Measurements from ENCODE around the gene IFT122. TPM values are rescaled to one million over a fixed set of nuclear protein-coding genes. Genes with fewer than 3 reads are reported as not detected.

Gene IFT122
- total RNA-seq, 1 experiment from 2014 or later, result 35.5 TPM

DNA sequence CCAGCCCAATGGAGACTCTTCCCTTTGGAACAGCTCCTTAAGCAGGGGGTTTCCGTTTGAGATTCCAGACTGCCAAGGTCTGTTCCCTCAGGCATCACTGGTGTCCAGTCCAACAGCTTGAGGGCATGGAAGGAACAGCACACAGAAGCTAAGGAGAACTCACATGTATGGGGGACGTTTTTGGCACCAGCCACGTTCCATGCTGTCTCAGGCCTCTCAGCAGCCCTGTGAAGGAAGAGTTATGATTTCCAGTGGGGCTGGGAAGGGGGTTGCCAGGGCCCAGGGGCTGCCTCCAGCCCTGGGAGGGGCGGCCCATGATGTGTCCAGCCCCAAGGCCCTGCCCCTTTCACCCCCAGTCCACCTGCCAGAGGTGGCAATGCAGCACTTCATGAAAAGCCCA lies 80.9 kb downstream of the IFT122 start:
- no peak overlapping the region for H3K4me3 Mint-ChIP-seq (ENCODE audit: low read depth, unreplicated experiment)
- TF ChIP-seq, protein P1, sequence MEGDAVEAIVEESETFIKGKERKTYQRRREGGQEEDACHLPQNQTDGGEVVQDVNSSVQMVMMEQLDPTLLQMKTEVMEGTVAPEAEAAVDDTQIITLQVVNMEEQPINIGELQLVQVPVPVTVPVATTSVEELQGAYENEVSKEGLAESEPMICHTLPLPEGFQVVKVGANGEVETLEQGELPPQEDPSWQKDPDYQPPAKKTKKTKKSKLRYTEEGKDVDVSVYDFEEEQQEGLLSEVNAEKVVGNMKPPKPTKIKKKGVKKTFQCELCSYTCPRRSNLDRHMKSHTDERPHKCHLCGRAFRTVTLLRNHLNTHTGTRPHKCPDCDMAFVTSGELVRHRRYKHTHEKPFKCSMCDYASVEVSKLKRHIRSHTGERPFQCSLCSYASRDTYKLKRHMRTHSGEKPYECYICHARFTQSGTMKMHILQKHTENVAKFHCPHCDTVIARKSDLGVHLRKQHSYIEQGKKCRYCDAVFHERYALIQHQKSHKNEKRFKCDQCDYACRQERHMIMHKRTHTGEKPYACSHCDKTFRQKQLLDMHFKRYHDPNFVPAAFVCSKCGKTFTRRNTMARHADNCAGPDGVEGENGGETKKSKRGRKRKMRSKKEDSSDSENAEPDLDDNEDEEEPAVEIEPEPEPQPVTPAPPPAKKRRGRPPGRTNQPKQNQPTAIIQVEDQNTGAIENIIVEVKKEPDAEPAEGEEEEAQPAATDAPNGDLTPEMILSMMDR (IDR thresholded peaks at IDR 0.05; ENCODE audit: unreplicated experiment), result no peak
- H3K4me1 Mint-ChIP-seq (ENCODE audit: low read depth, unreplicated experiment), result no peaks in the 10 kb centered on the region
- no peaks in the 10 kb centered on the region for H3K9me3 Mint-ChIP-seq (ENCODE audit: low read depth, unreplicated experiment)
- H3K27me3 Mint-ChIP-seq (ENCODE audit: unreplicated experiment), result peaks cover 16% of the 10 kb centered on the region
- no peak overlapping the region for H3K27ac Mint-ChIP-seq (ENCODE audit: unreplicated experiment)
- intact Hi-C loops (cut with micrococcal nuclease; ENCODE audit: unreplicated experiment), result no loop called here
- CTCF ChIA-PET, result no interaction called here
- DNase-seq, result no peak
- BruUV-seq (replicated peaks), result no TSS peak
- no peaks in the 10 kb centered on the region for H3K36me3 Mint-ChIP-seq (ENCODE audit: insufficient read depth, unreplicated experiment)

DNA sequence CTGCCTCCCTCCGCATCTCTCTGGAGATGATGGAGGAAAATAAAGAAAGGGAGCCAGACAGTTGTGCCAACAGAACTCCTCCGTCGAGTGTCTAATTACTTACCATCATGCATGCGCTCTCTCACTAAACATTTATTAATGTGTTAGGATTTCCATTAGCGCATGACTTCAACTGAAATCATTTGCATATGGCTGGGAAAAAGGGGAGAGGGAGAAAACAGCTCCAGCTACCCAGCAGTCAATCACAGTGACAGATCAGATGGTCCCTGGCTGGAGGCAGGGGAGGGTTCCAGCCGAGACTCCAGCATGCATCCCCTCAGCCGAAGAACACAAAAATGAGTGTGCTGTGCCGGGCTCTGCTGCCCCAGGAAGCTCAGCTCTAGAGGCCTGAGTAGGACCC lies 81.6 kb downstream of the IFT122 start:
- Mint-ChIP-seq H3K4me3 (ENCODE audit: low read depth, unreplicated experiment) (no peak overlapping the region), H3K27me3 (ENCODE audit: unreplicated experiment) (peaks cover 16% of the 10 kb centered on the region), H3K4me1 (ENCODE audit: low read depth, unreplicated experiment) (no peaks in the 10 kb centered on the region), H3K9me3 (ENCODE audit: low read depth, unreplicated experiment) (no peaks in the 10 kb centered on the region), H3K36me3 (ENCODE audit: insufficient read depth, unreplicated experiment) (no peaks in the 10 kb centered on the region), H3K27ac (ENCODE audit: unreplicated experiment) (no peak overlapping the region)
- TF ChIP-seq, protein P1 (IDR thresholded peaks at IDR 0.05; ENCODE audit: unreplicated experiment), result no peak
- BruUV-seq (replicated peaks), result no TSS peak
- intact Hi-C loops (cut with micrococcal nuclease; ENCODE audit: unreplicated experiment), result no loop called here
- no peak for DNase-seq
- CTCF ChIA-PET, result no interaction called here

DNA sequence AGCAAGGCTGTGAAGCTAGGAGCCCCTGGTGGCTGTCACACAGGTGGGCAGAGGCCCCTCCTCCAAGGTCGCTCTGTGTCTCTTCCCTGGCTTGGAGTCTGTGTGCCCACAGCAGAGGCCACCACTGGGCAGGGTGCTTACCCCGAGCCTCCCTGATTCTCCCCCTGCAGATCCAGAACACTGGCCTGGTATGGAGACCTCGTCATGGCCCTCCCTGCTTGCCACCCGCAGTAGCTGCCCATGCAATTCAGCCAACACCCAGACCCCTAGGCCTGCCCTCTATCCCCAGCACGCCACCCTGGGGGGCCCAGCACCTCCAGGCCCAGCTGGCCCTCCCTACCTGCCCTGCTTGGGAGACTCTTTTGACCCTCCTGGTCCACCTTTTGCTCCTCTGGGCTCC lies 82.9 kb downstream of the IFT122 start:
- no TSS peak for BruUV-seq (replicated peaks)
- CTCF ChIA-PET, result no interaction called here
- Mint-ChIP-seq H3K27me3 (ENCODE audit: unreplicated experiment) (peaks cover 30% of the 10 kb centered on the region), H3K27ac (ENCODE audit: unreplicated experiment) (no peak overlapping the region), H3K4me1 (ENCODE audit: low read depth, unreplicated experiment) (no peaks in the 10 kb centered on the region), H3K36me3 (ENCODE audit: insufficient read depth, unreplicated experiment) (no peaks in the 10 kb centered on the region), H3K9me3 (ENCODE audit: low read depth, unreplicated experiment) (no peaks in the 10 kb centered on the region), H3K4me3 (ENCODE audit: low read depth, unreplicated experiment) (no peak overlapping the region)
- TF ChIP-seq, protein P1 (IDR thresholded peaks at IDR 0.05; ENCODE audit: unreplicated experiment), result no peak
- intact Hi-C loops (cut with micrococcal nuclease; ENCODE audit: unreplicated experiment), result no loop called here
- no peak for DNase-seq

DNA sequence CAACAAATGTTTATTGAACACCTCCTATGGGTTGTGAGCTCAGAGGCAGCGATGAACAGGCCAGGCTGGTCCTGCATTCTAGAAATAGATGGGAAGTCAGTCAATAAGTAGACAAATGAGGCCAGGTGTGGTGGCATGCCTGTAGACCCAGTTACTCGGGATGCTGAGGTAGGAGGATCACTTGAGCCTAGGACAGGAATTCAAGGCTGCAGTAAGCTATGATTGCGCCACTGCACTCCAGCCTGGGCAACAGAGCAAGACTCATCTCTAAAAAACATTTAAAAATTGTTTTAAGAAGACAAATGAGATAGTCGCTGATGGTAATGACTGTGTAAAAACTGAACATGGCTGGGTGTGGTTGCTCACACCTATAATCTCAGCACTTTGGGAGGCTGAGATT lies 84.1 kb downstream of the IFT122 start:
- Mint-ChIP-seq H3K27ac (ENCODE audit: unreplicated experiment) (no peak overlapping the region), H3K36me3 (ENCODE audit: insufficient read depth, unreplicated experiment) (no peaks in the 10 kb centered on the region), H3K27me3 (ENCODE audit: unreplicated experiment) (peaks cover 41% of the 10 kb centered on the region), H3K4me1 (ENCODE audit: low read depth, unreplicated experiment) (no peaks in the 10 kb centered on the region), H3K4me3 (ENCODE audit: low read depth, unreplicated experiment) (no peak overlapping the region), H3K9me3 (ENCODE audit: low read depth, unreplicated experiment) (no peaks in the 10 kb centered on the region)
- CTCF ChIA-PET, result interaction anchor here (0.6 kb wide), 1 partner anchor 273 kb away, joined by 3 read pairs; no protein-coding TSS in a partner anchor
- intact Hi-C loops (cut with micrococcal nuclease; ENCODE audit: unreplicated experiment), result no loop called here
- no peak for DNase-seq
- TF ChIP-seq, protein P1 (IDR thresholded peaks at IDR 0.05; ENCODE audit: unreplicated experiment), result no peak
- no TSS peak for BruUV-seq (replicated peaks)

All from Calu3 (cell line).